Uterus (tissue), 4 donors: ENCODE measurements around the gene HNRNPA1L2. TPM values are rescaled to one million over a fixed set of nuclear protein-coding genes. Genes with fewer than 3 reads are reported as not detected.
"Not testable (repeated sequence)": the region's sequence is repeated elsewhere in the genome, so short reads cannot be mapped to it uniquely, and the experiment has no call there.

Source experiments
- DNase-seq, 2 donors: peaks; one replicate each; pipeline ENCODE4 v3.0.0-alpha.2; 2019 to 2020
- H3K27ac ChIP-seq, 2 donors: fragments of 200-600 bp; sonication (generic); 1 replicate in 1 of 2; 2 replicates in 1 of 2; pipeline ENCODE4 v1.5.1; 2016 to 2018
- H3K27me3 ChIP-seq, 2 donors: fragments of 200-600 bp; sonication (generic); one replicate each; pipeline ENCODE4 v1.5.1; 2018 to 2019; ENCODE audit warnings: control low read depth in 1 of 2
- H3K36me3 ChIP-seq, 2 donors: fragments of 200-600 bp; sonication (generic); one replicate each; pipeline ENCODE4 v1.5.1; 2019; ENCODE audit warnings: control low read depth in 1 of 2
- H3K4me1 ChIP-seq, 2 donors: fragments of 200-600 bp; sonication (generic); one replicate each; pipeline ENCODE4 v1.5.1; 2018 to 2019; ENCODE audit warnings: control low read depth in 1 of 2
- H3K4me3 ChIP-seq, 2 donors: fragments of 200-600 bp; sonication (generic); 1 replicate in 1 of 2; 2 replicates in 1 of 2; pipeline ENCODE4 v1.5.1; 2018 to 2019; ENCODE audit warnings: mild to moderate bottlenecking in 1 of 2
- H3K9me3 ChIP-seq, 2 donors: fragments of 200-600 bp; sonication (generic); one replicate each; pipeline ENCODE4 v1.5.1; 2019; ENCODE audit warnings: control low read depth in 1 of 2
- CTCF ChIP-seq, 4 experiments: fragments of 200-600 bp in 2 of 4; fragments of 450-650 bp in 2 of 4; sonication (generic) in 2 of 4; IDR thresholded peaks; one replicate each; pipeline ENCODE4 v1.5.1; 2016 to 2019; ENCODE audit warnings: antibody characterized with exemption in 4 of 4, mild to moderate bottlenecking in 2 of 4, moderate library complexity in 1 of 4
- POLR2A ChIP-seq, 2 donors: fragments of 450-650 bp; IDR thresholded peaks; one replicate each; pipeline ENCODE4 v1.6.1; 2016; ENCODE audit warnings: antibody characterized with exemption in 2 of 2, mild to moderate bottlenecking in 1 of 2, moderate library complexity in 1 of 2
- intact Hi-C: fragments of 100-400 bp; cut with DNase I; formaldehyde crosslinking; loops from one replicate; pipeline ENCODE4 v1.15.1; 2023; ENCODE audit warnings: low total_unique reads
- total RNA-seq, 4 donors: library from RNA; depleted of rRNA in 3 of 4; stranded (reverse); fragments of >200 nt in 3 of 4; gene quantifications; one replicate each; pipeline versions ENCODE4 v1.1.0 to v1.2.4, GENCODE V29; 2014 to 2023
- donor health status: DM: yes; HTN: yes; CAD: no.

Gene HNRNPA1L2
- 10 to 100 TPM in 1 of 4 donors, 1 to 10 TPM in 2, under 1 TPM in 1; 0.51 to 12.9 (median 7.4) TPM for total RNA-seq

GRCh38 chr13:52642131-52642530, at the start of gene HNRNPA1L2:
TSS of gene HNRNPA1L2 (plus strand) at chr13:52642431. CDS start at chr13:52642493, 62 bp downstream.
- Histone ChIP-seq H3K4me1 (no peaks in the 10 kb centered on the region), H3K27ac (no peak within 1 kb of the TSS), H3K4me3 (no peak within 1 kb of the TSS), H3K27me3 (no peaks in the 10 kb centered on the region), H3K9me3 (no peaks in the 10 kb centered on the region), H3K36me3 (no peaks in the 10 kb centered on the region)
- intact Hi-C loops, result no loop called here
- DNase-seq, result no peak
- TF ChIP-seq POLR2A (IDR thresholded peaks at IDR 0.05) (no peak), CTCF (IDR thresholded peaks at IDR 0.05) (no peak)

GRCh38 chr13:52593175-52593574, 49.1 kb upstream of the HNRNPA1L2 start:
- intact Hi-C loops, H3K9me3 ChIP-seq, H3K27me3 ChIP-seq, H3K4me1 ChIP-seq, H3K4me3 ChIP-seq, H3K27ac ChIP-seq, DNase-seq, H3K36me3 ChIP-seq: not testable (repeated sequence)

GRCh38 chr13:52593812-52594211, 48.4 kb upstream of the HNRNPA1L2 start:
- H3K27me3 ChIP-seq, H3K4me1 ChIP-seq, DNase-seq, H3K27ac ChIP-seq, H3K4me3 ChIP-seq, H3K9me3 ChIP-seq, H3K36me3 ChIP-seq, intact Hi-C loops: not testable (repeated sequence)

- DNase-seq, H3K9me3 ChIP-seq, H3K4me1 ChIP-seq, H3K4me3 ChIP-seq, intact Hi-C loops, H3K27me3 ChIP-seq, H3K27ac ChIP-seq, H3K36me3 ChIP-seq: not testable (repeated sequence)
Observed at GRCh38 chr13:52594295-52594694, 47.9 kb upstream of the HNRNPA1L2 start.

GRCh38 chr13:52597676-52598075, 44.6 kb upstream of the HNRNPA1L2 start:
- TF ChIP-seq POLR2A (IDR thresholded peaks at IDR 0.05) (no peak), CTCF (IDR thresholded peaks at IDR 0.05) (no peak)
- Histone ChIP-seq H3K9me3 (no peaks in the 10 kb centered on the region), H3K36me3 (no peaks in the 10 kb centered on the region), H3K4me1 (no peaks in the 10 kb centered on the region), H3K27ac (no peak overlapping the region), H3K27me3 (no peaks in the 10 kb centered on the region), H3K4me3 (no peak overlapping the region)
- intact Hi-C loops, result no loop called here
- DNase-seq, result no peak

- Histone ChIP-seq H3K4me3 (peak overlapping the region; percentile 44 to 85), H3K27me3 (no peaks in the 10 kb centered on the region), H3K36me3 (no peaks in the 10 kb centered on the region), H3K9me3 (no peaks in the 10 kb centered on the region), H3K4me1 (no peaks in the 10 kb centered on the region), H3K27ac (peak overlapping the region; percentile 80 to 94)
- intact Hi-C loops, result no loop called here
- TF ChIP-seq CTCF (IDR thresholded peaks at IDR 0.05) (no peak), POLR2A (IDR thresholded peaks at IDR 0.05) (no peak)
- no peak for DNase-seq
Observed at GRCh38 chr13:52599037-52599847, 43.0 kb upstream of the HNRNPA1L2 start.
